HepG2 (cell line): Measurements from ENCODE around the gene CCL19. TPM values are rescaled to one million over a fixed set of nuclear protein-coding genes. Genes with fewer than 3 reads are reported as not detected.
A peak's percentile ranks its signal among the peaks of the same experiment; 100 is the strongest.

Experiments
- CREM ChIP-seq, 2 experiments: sonication (generic) in 1 of 2; formaldehyde crosslinking in 1 of 2; IDR thresholded peaks; 2 replicates each; pipeline versions ENCODE4 v1.4.0 to v1.6.1; 2016 to 2020; ENCODE audit warnings: antibody characterized with exemption in 1 of 2, mild to moderate bottlenecking in 1 of 2, missing genetic modification reagents in 1 of 2
- HNRNPH1 ChIP-seq: fragments of 200-400 bp; formaldehyde crosslinking; optimal IDR thresholded peaks from 2 replicates; pipeline ENCODE3; 2017; ENCODE audit warnings: mild to moderate bottlenecking, low read depth, low read length
- KDM4B ChIP-seq: sonication (generic); formaldehyde crosslinking; IDR thresholded peaks from 2 replicates; pipeline ENCODE4 v1.4.0; 2020; ENCODE audit warnings: missing genetic modification reagents
- KLF13 ChIP-seq: sonication (generic); formaldehyde crosslinking; IDR thresholded peaks from 2 replicates; pipeline ENCODE4 v1.4.0; 2020; ENCODE audit warnings: mild to moderate bottlenecking, missing genetic modification reagents
- MED13 ChIP-seq: sonication (generic); formaldehyde crosslinking; IDR thresholded peaks from 2 replicates; pipeline ENCODE4 v1.5.0; 2020; ENCODE audit warnings: missing genetic modification reagents
- NFIC ChIP-seq: IDR thresholded peaks from 2 replicates; pipeline ENCODE4 v1.6.1; 2012; ENCODE audit warnings: mild to moderate bottlenecking, low read length, inconsistent platforms
- RBM22 ChIP-seq: fragments of 200-400 bp; formaldehyde crosslinking; optimal IDR thresholded peaks from 2 replicates; pipeline ENCODE3; 2017; ENCODE audit warnings: mild to moderate bottlenecking, low read length, moderate library complexity
- SATB2 ChIP-seq: sonication (generic); formaldehyde crosslinking; IDR thresholded peaks from 2 replicates; pipeline ENCODE4 v1.5.0; 2020; ENCODE audit warnings: missing genetic modification reagents
- SP1 ChIP-seq, 2 experiments: fragments of 450-650 bp in 1 of 2; sonication (generic) in 1 of 2; formaldehyde crosslinking in 1 of 2; IDR thresholded peaks; 2 replicates each; pipeline versions ENCODE4 v1.4.0 to v1.6.1; 2016 to 2020; ENCODE audit warnings: missing genetic modification reagents in 1 of 2
- ZFP36L2 ChIP-seq: sonication (generic); formaldehyde crosslinking; IDR thresholded peaks from 2 replicates; pipeline ENCODE4 v1.4.0; 2020; ENCODE audit warnings: missing genetic modification reagents
- ZFP62 ChIP-seq: sonication (generic); formaldehyde crosslinking; IDR thresholded peaks from 2 replicates; pipeline ENCODE4 v1.4.0; 2020; ENCODE audit warnings: missing genetic modification reagents
- ZFX ChIP-seq: sonication (generic); formaldehyde crosslinking; IDR thresholded peaks from 2 replicates; pipeline ENCODE4 v1.4.0; 2020; ENCODE audit warnings: mild to moderate bottlenecking, low read depth, missing genetic modification reagents, moderate library complexity
- ZNF430 ChIP-seq: sonication (generic); formaldehyde crosslinking; IDR thresholded peaks from 2 replicates; pipeline ENCODE4 v1.9.0; 2021; ENCODE audit warnings: mild to moderate bottlenecking, missing genetic modification reagents
- ZNF558 ChIP-seq: sonication (generic); formaldehyde crosslinking; IDR thresholded peaks from 2 replicates; pipeline ENCODE4 v1.9.0; 2022; ENCODE audit warnings: mild to moderate bottlenecking, missing genetic modification reagents, borderline replicate concordance
- ZNF660 ChIP-seq: sonication (generic); formaldehyde crosslinking; IDR thresholded peaks from 2 replicates; pipeline ENCODE4 v1.5.1; 2020; ENCODE audit warnings: mild to moderate bottlenecking, low read depth, missing genetic modification reagents, borderline replicate concordance
- ZNF746 ChIP-seq: sonication (generic); formaldehyde crosslinking; IDR thresholded peaks from 2 replicates; pipeline ENCODE4 v1.8.0; 2022; ENCODE audit warnings: mild to moderate bottlenecking, missing genetic modification reagents
- ZNF773 ChIP-seq: sonication (generic); formaldehyde crosslinking; IDR thresholded peaks from 2 replicates; pipeline ENCODE4 v1.4.0; 2020; ENCODE audit warnings: missing genetic modification reagents, borderline replicate concordance
- polyA plus RNA-seq, 8 experiments: library from polyadenylated mRNA; depleted of rRNA in 3 of 8; stranded (reverse) in 7 of 8; unstranded in 1 of 8; fragments of >200 nt; fragmentation: Illumina TruSeq in 4 of 8; extraction: Trizol in 4 of 8; gene quantifications; 2 replicates each; pipeline versions ENCODE4 v1.2.1 to v1.2.3, GENCODE V29; 2011 to 2016; ENCODE audit warnings: low read depth in 4 of 8, missing spikeins in 1 of 8, mixed read lengths in 1 of 8; ENCODE audit not compliant: insufficient read depth in 1 of 8
- total RNA-seq, 5 experiments: library from RNA; depleted of rRNA; stranded (reverse); fragments of >200 nt; fragmentation: Illumina TruSeq; extraction: Trizol; gene quantifications; 2 replicates each; pipeline ENCODE4 v1.2.3, GENCODE V29; 2016; ENCODE audit warnings: low read depth in 1 of 5
- TF ChIP-seq, protein P1 (sequence below): sonication (generic); formaldehyde crosslinking; IDR thresholded peaks from 2 replicates; pipeline ENCODE4 v1.4.0; 2020; ENCODE audit warnings: missing genetic modification reagents
- TF ChIP-seq, protein P2 (sequence below): sonication (generic); formaldehyde crosslinking; IDR thresholded peaks from 2 replicates; pipeline ENCODE4 v1.9.0; 2021; ENCODE audit warnings: missing genetic modification reagents, mild to moderate bottlenecking, borderline replicate concordance
- TF ChIP-seq, protein P3 (sequence below): sonication (generic); formaldehyde crosslinking; IDR thresholded peaks from 2 replicates; pipeline ENCODE4 v1.4.0; 2020; ENCODE audit warnings: missing genetic modification reagents

The CCL19 gene
- total and polyA plus RNA-seq, 2 of the 13 experiments (the other 11 are each of a cell fraction or from before 2014, with no cell fraction given), result not detected

DNA sequence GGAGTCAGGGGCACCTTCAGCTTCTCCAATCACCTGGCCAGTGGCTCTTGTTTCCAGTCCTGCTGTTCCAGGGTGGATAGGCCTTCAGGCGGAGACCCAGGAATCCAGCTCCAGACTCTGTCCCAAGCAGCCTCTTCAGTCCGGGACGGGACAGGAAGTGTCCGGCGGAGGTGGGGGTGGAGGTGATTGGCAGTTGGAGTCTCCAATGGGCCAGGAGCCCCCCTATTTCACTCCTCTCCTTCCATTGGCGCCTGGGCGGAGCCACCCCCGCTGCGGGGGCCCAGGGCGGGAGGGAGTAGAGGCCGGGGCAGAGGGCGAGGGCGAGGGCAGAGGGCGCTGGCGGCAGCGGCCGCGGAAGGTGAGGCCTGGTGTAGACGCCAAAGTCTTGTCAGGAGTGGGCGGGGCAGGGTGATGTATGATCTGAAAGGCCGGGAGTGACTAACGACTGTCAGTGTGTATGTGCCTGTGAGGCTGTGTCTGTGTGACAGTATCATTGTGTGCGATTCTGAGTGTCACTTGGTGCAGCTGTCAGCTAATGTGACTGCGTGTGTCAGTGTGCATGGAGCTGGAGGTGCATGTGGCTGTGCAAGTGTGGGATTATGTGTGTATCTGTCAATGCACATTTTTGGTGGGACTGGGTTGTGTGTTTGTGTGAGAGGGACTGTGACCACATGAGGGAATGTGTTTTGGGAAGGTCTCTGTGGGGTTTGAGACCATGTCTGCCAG, 39.0 kb downstream of the CCL19 start, which contains the start of gene IL11RA (continued):
- TF ChIP-seq RBM22, result peak; percentile 21
- TF ChIP-seq SP1 (IDR thresholded peaks at IDR 0.05), result no peak
- peak; percentile 72 for TF ChIP-seq SP1 (CRISPR knock-in tag; IDR thresholded peaks at IDR 0.05)
- TF ChIP-seq, protein P1, sequence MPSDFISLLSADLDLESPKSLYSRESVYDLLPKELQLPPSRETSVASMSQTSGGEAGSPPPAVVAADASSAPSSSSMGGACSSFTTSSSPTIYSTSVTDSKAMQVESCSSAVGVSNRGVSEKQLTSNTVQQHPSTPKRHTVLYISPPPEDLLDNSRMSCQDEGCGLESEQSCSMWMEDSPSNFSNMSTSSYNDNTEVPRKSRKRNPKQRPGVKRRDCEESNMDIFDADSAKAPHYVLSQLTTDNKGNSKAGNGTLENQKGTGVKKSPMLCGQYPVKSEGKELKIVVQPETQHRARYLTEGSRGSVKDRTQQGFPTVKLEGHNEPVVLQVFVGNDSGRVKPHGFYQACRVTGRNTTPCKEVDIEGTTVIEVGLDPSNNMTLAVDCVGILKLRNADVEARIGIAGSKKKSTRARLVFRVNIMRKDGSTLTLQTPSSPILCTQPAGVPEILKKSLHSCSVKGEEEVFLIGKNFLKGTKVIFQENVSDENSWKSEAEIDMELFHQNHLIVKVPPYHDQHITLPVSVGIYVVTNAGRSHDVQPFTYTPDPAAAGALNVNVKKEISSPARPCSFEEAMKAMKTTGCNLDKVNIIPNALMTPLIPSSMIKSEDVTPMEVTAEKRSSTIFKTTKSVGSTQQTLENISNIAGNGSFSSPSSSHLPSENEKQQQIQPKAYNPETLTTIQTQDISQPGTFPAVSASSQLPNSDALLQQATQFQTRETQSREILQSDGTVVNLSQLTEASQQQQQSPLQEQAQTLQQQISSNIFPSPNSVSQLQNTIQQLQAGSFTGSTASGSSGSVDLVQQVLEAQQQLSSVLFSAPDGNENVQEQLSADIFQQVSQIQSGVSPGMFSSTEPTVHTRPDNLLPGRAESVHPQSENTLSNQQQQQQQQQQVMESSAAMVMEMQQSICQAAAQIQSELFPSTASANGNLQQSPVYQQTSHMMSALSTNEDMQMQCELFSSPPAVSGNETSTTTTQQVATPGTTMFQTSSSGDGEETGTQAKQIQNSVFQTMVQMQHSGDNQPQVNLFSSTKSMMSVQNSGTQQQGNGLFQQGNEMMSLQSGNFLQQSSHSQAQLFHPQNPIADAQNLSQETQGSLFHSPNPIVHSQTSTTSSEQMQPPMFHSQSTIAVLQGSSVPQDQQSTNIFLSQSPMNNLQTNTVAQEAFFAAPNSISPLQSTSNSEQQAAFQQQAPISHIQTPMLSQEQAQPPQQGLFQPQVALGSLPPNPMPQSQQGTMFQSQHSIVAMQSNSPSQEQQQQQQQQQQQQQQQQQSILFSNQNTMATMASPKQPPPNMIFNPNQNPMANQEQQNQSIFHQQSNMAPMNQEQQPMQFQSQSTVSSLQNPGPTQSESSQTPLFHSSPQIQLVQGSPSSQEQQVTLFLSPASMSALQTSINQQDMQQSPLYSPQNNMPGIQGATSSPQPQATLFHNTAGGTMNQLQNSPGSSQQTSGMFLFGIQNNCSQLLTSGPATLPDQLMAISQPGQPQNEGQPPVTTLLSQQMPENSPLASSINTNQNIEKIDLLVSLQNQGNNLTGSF (CRISPR knock-in tag), result no peak
- TF ChIP-seq ZFP36L2, result no peak
- peak; percentile 85 for TF ChIP-seq ZFX (CRISPR knock-in tag)
- no peak for TF ChIP-seq ZNF660 (CRISPR knock-in tag)
- TF ChIP-seq ZFP62 (CRISPR knock-in tag), result no peak
- no peak for TF ChIP-seq CREM (IDR thresholded peaks at IDR 0.05)
- no peak for TF ChIP-seq CREM (CRISPR knock-in tag; IDR thresholded peaks at IDR 0.05)
- TF ChIP-seq ZNF746, result peak; percentile 77; the same call in 1 of the 2 replicates
- TF ChIP-seq MED13 (CRISPR knock-in tag), result 0 out of 2 replicates have a peak, but pooled peaks have one; percentile 36
- 0 out of 2 replicates have a peak, but pooled peaks have one; percentile 6 for TF ChIP-seq ZNF558 (CRISPR knock-in tag)
- peak; percentile 51; the same call in 1 of the 2 replicates for TF ChIP-seq ZNF430 (CRISPR knock-in tag)
- no peak for TF ChIP-seq SATB2
- TF ChIP-seq, protein P2, sequence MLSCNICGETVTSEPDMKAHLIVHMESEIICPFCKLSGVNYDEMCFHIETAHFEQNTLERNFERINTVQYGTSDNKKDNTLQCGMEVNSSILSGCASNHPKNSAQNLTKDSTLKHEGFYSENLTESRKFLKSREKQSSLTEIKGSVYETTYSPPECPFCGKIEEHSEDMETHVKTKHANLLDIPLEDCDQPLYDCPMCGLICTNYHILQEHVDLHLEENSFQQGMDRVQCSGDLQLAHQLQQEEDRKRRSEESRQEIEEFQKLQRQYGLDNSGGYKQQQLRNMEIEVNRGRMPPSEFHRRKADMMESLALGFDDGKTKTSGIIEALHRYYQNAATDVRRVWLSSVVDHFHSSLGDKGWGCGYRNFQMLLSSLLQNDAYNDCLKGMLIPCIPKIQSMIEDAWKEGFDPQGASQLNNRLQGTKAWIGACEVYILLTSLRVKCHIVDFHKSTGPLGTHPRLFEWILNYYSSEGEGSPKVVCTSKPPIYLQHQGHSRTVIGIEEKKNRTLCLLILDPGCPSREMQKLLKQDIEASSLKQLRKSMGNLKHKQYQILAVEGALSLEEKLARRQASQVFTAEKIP (CRISPR knock-in tag), result no peak
- TF ChIP-seq KLF13 (CRISPR knock-in tag), result no peak
- peak; percentile 30 for TF ChIP-seq HNRNPH1
- no peak for TF ChIP-seq ZNF773 (CRISPR knock-in tag)
- no peak for TF ChIP-seq NFIC
- TF ChIP-seq KDM4B, result no peak
- TF ChIP-seq, protein P3, sequence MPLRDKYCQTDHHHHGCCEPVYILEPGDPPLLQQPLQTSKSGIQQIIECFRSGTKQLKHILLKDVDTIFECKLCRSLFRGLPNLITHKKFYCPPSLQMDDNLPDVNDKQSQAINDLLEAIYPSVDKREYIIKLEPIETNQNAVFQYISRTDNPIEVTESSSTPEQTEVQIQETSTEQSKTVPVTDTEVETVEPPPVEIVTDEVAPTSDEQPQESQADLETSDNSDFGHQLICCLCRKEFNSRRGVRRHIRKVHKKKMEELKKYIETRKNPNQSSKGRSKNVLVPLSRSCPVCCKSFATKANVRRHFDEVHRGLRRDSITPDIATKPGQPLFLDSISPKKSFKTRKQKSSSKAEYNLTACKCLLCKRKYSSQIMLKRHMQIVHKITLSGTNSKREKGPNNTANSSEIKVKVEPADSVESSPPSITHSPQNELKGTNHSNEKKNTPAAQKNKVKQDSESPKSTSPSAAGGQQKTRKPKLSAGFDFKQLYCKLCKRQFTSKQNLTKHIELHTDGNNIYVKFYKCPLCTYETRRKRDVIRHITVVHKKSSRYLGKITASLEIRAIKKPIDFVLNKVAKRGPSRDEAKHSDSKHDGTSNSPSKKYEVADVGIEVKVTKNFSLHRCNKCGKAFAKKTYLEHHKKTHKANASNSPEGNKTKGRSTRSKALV, result no peak
